ENCODE data around the gene SEL1L. TPM values are rescaled to one million over a fixed set of nuclear protein-coding genes. Genes with fewer than 3 reads are reported as not detected.
"Not testable (repeated sequence)": the region's sequence is repeated elsewhere in the genome, so short reads cannot be mapped to it uniquely, and the experiment has no call there.

The SEL1L gene
- total RNA-seq, 1 donor from 2014 or later = 140 TPM

GRCh38 chr14:81474685-81475324, 58.8 kb downstream of the SEL1L start:
- H3K36me3 Mint-ChIP-seq (ENCODE audit: unreplicated experiment) = peaks cover 34% of the 10 kb centered on the region
- no peak overlapping the region for H3K4me3 Mint-ChIP-seq (ENCODE audit: unreplicated experiment)
- no peak overlapping the region for H3K27ac Mint-ChIP-seq (ENCODE audit: unreplicated experiment)
- H3K4me1 Mint-ChIP-seq (ENCODE audit: unreplicated experiment) = no peaks in the 10 kb centered on the region
- H3K27me3 Mint-ChIP-seq (ENCODE audit: unreplicated experiment) = no peaks in the 10 kb centered on the region
- no peak for DNase-seq (ENCODE audit: extremely low spot score, unreplicated experiment)
- no peaks in the 10 kb centered on the region for H3K9me3 Mint-ChIP-seq (ENCODE audit: unreplicated experiment)
- TF ChIP-seq CTCF (IDR thresholded peaks at IDR 0.05) = no peak

GRCh38 chr14:81474148-81474492, 59.5 kb downstream of the SEL1L start:
- H3K27ac Mint-ChIP-seq (ENCODE audit: unreplicated experiment) = no peak overlapping the region
- no peak for TF ChIP-seq CTCF (IDR thresholded peaks at IDR 0.05)
- peaks cover 30% of the 10 kb centered on the region for H3K36me3 Mint-ChIP-seq (ENCODE audit: unreplicated experiment)
- H3K9me3 Mint-ChIP-seq (ENCODE audit: unreplicated experiment) = no peaks in the 10 kb centered on the region
- no peaks in the 10 kb centered on the region for H3K4me1 Mint-ChIP-seq (ENCODE audit: unreplicated experiment)
- H3K27me3 Mint-ChIP-seq (ENCODE audit: unreplicated experiment) = no peaks in the 10 kb centered on the region
- DNase-seq (ENCODE audit: extremely low spot score, unreplicated experiment) = no peak
- H3K4me3 Mint-ChIP-seq (ENCODE audit: unreplicated experiment) = no peak overlapping the region

- no peaks in the 10 kb centered on the region for H3K27me3 Mint-ChIP-seq (ENCODE audit: unreplicated experiment)
- no peak for TF ChIP-seq CTCF (IDR thresholded peaks at IDR 0.05)
- no peak overlapping the region for H3K4me3 Mint-ChIP-seq (ENCODE audit: unreplicated experiment)
- H3K36me3 Mint-ChIP-seq (ENCODE audit: unreplicated experiment) = peaks cover 25% of the 10 kb centered on the region
- no peaks in the 10 kb centered on the region for H3K9me3 Mint-ChIP-seq (ENCODE audit: unreplicated experiment)
- H3K4me1 Mint-ChIP-seq (ENCODE audit: unreplicated experiment) = no peaks in the 10 kb centered on the region
- no peak for DNase-seq (ENCODE audit: extremely low spot score, unreplicated experiment)
- H3K27ac Mint-ChIP-seq (ENCODE audit: unreplicated experiment) = no peak overlapping the region
These were observed 60.1 kb downstream of the SEL1L start for GRCh38 chr14:81473456-81474147.

GRCh38 chr14:81472096-81472800, 61.4 kb downstream of the SEL1L start:
- Mint-ChIP-seq H3K36me3 (ENCODE audit: unreplicated experiment) (peaks cover 21% of the 10 kb centered on the region), H3K9me3 (ENCODE audit: unreplicated experiment) (no peaks in the 10 kb centered on the region), H3K27ac (ENCODE audit: unreplicated experiment) (no peak overlapping the region), H3K4me3 (ENCODE audit: unreplicated experiment) (no peak overlapping the region), H3K4me1 (ENCODE audit: unreplicated experiment) (no peaks in the 10 kb centered on the region), H3K27me3 (ENCODE audit: unreplicated experiment) (no peaks in the 10 kb centered on the region)
- no peak for DNase-seq (ENCODE audit: extremely low spot score, unreplicated experiment)
- no peak for TF ChIP-seq CTCF (IDR thresholded peaks at IDR 0.05)

GRCh38 chr14:81471062-81471461, 62.6 kb downstream of the SEL1L start:
- Mint-ChIP-seq H3K27ac (ENCODE audit: unreplicated experiment) (no peak overlapping the region), H3K27me3 (ENCODE audit: unreplicated experiment) (no peaks in the 10 kb centered on the region), H3K36me3 (ENCODE audit: unreplicated experiment) (peaks cover 15% of the 10 kb centered on the region), H3K9me3 (ENCODE audit: unreplicated experiment) (no peaks in the 10 kb centered on the region), H3K4me1 (ENCODE audit: unreplicated experiment) (no peaks in the 10 kb centered on the region), H3K4me3 (ENCODE audit: unreplicated experiment) (no peak overlapping the region)
- no peak for TF ChIP-seq CTCF (IDR thresholded peaks at IDR 0.05)
- no peak for DNase-seq (ENCODE audit: extremely low spot score, unreplicated experiment)

GRCh38 chr14:81470557-81470826, 63.2 kb downstream of the SEL1L start:
- not testable (repeated sequence) for H3K27ac Mint-ChIP-seq (ENCODE audit: unreplicated experiment); H3K4me1 Mint-ChIP-seq (ENCODE audit: unreplicated experiment)
- H3K36me3 Mint-ChIP-seq (ENCODE audit: unreplicated experiment) = peaks cover 11% of the 10 kb centered on the region

More at GRCh38 chr14:81470557-81470826, 63.2 kb downstream of the SEL1L start:
- H3K27me3 Mint-ChIP-seq (ENCODE audit: unreplicated experiment); DNase-seq (ENCODE audit: extremely low spot score, unreplicated experiment); H3K9me3 Mint-ChIP-seq (ENCODE audit: unreplicated experiment); H3K4me3 Mint-ChIP-seq (ENCODE audit: unreplicated experiment): not testable (repeated sequence)
